ENCODE results near the gene PTPN23. TPM values are rescaled to one million over a fixed set of nuclear protein-coding genes. Genes with fewer than 3 reads are reported as not detected.

PTPN23 gene
- 29.6 and 59.0 TPM in 2 replicates for total RNA-seq

GRCh38 chr3:47380601-47381316, at the start of gene PTPN23:
TSS of gene PTPN23 (plus strand) at chr3:47381021. CDS start at chr3:47381097, 76 bp downstream.

Other genes starting within 250 kb of the PTPN23 start
- 16.8 and 20.4 TPM in 2 replicates for gene SETD2, start 216.9 kb upstream of the PTPN23 start, total RNA-seq
- gene KIF9, start 98.2 kb upstream of the PTPN23 start, total RNA-seq = 8.6 and 12.9 TPM in 2 replicates
- 17.6 and 21.4 TPM in 2 replicates for gene KLHL18, start 98.1 kb upstream of the PTPN23 start, total RNA-seq
- 90.2 and 91.1 TPM in 2 replicates for gene SCAP, start 94.9 kb downstream of the PTPN23 start, total RNA-seq
- 32.5 and 39.9 TPM in 2 replicates for gene ELP6, start 132.7 kb downstream of the PTPN23 start, total RNA-seq
- gene CSPG5, start 197.8 kb downstream of the PTPN23 start, total RNA-seq = not detected in 2 replicates

Measured in airway epithelial cell (primary cell).